GM21526 (cell line): ENCODE results near the gene DNAJC24.

Source experiments
- ATAC-seq: cut with Tn5 transposase; IDR thresholded peaks from one replicate; pipeline ENCODE4 v1.9.1; 2021; ENCODE audit warnings: moderate library complexity; ENCODE audit not compliant: unreplicated experiment, low FRiP score

Gene DNAJC24

GRCh38 chr11:31479066-31479465, 109.4 kb downstream of the DNAJC24 start:
- ATAC-seq, result no peak

- no peak for ATAC-seq
Measured at GRCh38 chr11:31480930-31481329, 111.3 kb downstream of the DNAJC24 start.
